IPS-20b (cell line): Measurements from ENCODE around the gene ZKSCAN3.
"Not testable (repeated sequence)": the region's sequence is repeated elsewhere in the genome, so short reads cannot be mapped to it uniquely, and the experiment has no call there.

Experiments used
- H3K27ac ChIP-seq: one replicate; pipeline ENCODE4 v1.5.1; 2013; ENCODE audit warnings: low read length
- H3K27me3 ChIP-seq: 2 replicates; pipeline ENCODE4 v1.6.1; 2013; ENCODE audit warnings: mild to moderate bottlenecking, low read length, inconsistent platforms; ENCODE audit not compliant: insufficient read depth
- H3K36me3 ChIP-seq: 2 replicates; pipeline ENCODE4 v1.6.1; 2013; ENCODE audit warnings: low read depth, mild to moderate bottlenecking, inconsistent platforms, low read length, moderate library complexity; ENCODE audit not compliant: insufficient read depth
- H3K4me1 ChIP-seq: 2 replicates; pipeline ENCODE4 v1.6.1; 2013; ENCODE audit warnings: mild to moderate bottlenecking, control low read depth, inconsistent platforms, low read length, moderate library complexity; ENCODE audit not compliant: insufficient read depth
- H3K4me3 ChIP-seq: 2 replicates; pipeline ENCODE4 v1.5.1; 2013; ENCODE audit warnings: mild to moderate bottlenecking, low read length, inconsistent platforms
- H3K9ac ChIP-seq: 2 replicates; pipeline ENCODE4 v1.6.1; 2013; ENCODE audit warnings: low read depth, mild to moderate bottlenecking, inconsistent platforms, low read length, moderate library complexity
- H3K9me3 ChIP-seq: 2 replicates; pipeline ENCODE4 v1.6.1; 2013; ENCODE audit warnings: mild to moderate bottlenecking, low read depth, low read length, inconsistent platforms; ENCODE audit not compliant: insufficient read depth

Gene ZKSCAN3

DNA sequence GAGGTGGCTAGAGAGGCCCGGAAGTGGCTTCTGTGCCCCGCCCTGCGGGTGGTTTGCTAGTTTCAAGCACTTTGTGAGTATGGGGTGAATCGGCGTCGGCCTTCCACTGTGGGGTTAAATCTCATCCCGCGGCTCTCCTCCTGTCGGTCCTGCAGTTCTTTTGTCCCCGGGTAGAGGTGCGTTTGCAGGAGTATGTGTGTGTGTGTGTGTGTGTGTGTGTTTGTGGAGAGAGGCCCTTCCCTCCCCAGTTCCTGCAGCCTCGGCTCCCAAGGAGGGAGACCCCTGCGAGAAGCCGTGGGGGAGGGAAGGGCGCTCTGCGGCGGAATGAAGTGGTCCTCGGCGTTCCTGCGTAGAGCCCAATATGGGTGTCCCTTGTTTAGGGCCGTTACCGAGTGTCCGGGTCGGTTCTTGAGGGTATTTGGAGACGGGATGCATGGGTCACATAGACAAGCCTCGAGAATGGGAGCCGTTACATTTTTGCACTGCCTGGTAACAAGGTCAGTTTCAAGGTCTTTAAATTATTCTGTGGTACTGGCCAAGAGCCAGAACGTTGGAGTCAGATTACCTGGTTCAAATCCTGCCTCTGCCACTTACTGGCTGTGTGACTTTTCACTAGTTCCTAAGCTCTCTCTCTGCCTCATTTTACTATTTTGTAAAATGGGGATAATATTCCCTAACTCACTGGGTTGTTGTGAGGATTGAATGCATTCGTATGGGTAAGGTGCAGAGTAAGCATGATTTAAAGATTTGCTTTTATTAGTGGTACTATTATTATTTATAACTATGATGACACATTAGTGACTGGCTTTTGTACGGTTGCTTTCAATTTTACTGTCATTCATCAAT is at the start of gene ZKSCAN3:
Gene ZKSCAN3 (plus strand): TSS at position 56 of the 846 bp plus-strand sequence. CDS start 9,640 bp downstream, outside the sequence.
- Histone ChIP-seq H3K4me1 (no peaks in the 10 kb centered on the region; the same call in 1 of the 2 replicates), H3K4me3 (peak within 1 kb of the TSS; percentile 84), H3K27ac (peak within 1 kb of the TSS; percentile 44), H3K9me3 (no peaks in the 10 kb centered on the region; the same call in 1 of the 2 replicates), H3K36me3 (no peaks in the 10 kb centered on the region), H3K9ac (peak within 1 kb of the TSS; percentile 87; the same call in 1 of the 2 replicates), H3K27me3 (peaks cover 16% of the 10 kb centered on the region)

GRCh38 chr6:28303570-28303969 is 46.2 kb upstream of the ZKSCAN3 start:
- H3K27me3 ChIP-seq: no peaks in the 10 kb centered on the region

DNA sequence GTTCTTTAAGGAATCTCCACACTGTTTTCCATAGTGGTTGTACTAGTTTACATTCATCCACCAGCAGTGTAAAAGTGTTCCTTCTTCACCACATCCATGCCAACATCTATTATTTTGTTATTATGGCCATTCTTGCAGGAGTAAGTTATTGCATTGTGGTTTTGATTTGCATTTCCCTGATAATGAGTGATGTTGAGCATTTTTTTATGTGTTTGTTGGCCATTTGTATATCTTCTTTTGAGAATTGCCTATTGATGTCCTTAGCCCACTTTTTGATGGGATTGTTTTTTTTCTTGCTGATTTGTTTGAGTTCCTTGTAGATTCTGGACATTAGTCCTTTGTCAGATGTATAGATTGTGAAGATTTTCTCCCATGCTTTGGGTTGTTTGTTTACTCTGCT is 43.4 kb upstream of the ZKSCAN3 start:
- H3K9ac ChIP-seq, H3K4me1 ChIP-seq, H3K27ac ChIP-seq, H3K9me3 ChIP-seq, H3K4me3 ChIP-seq, H3K27me3 ChIP-seq, H3K36me3 ChIP-seq: not testable (repeated sequence)

More at GRCh38 chr6:28303570-28303969, 46.2 kb upstream of the ZKSCAN3 start:
- Histone ChIP-seq H3K4me3 (no peak overlapping the region), H3K36me3 (peaks cover 17% of the 10 kb centered on the region), H3K27ac (no peak overlapping the region), H3K9me3 (no peaks in the 10 kb centered on the region), H3K9ac (no peak overlapping the region), H3K4me1 (no peaks in the 10 kb centered on the region)

GRCh38 chr6:28311139-28311823 is 38.5 kb upstream of the ZKSCAN3 start:
- no peak overlapping the region for H3K27ac ChIP-seq
- H3K9ac ChIP-seq: no peak overlapping the region
- no peaks in the 10 kb centered on the region for H3K36me3 ChIP-seq
- H3K4me1 ChIP-seq: 0 out of 2 replicates have a peak, but pooled peaks cover 5% of the 10 kb centered on the region
- no peak overlapping the region for H3K4me3 ChIP-seq
- no peaks in the 10 kb centered on the region for H3K27me3 ChIP-seq
- H3K9me3 ChIP-seq: no peaks in the 10 kb centered on the region

DNA sequence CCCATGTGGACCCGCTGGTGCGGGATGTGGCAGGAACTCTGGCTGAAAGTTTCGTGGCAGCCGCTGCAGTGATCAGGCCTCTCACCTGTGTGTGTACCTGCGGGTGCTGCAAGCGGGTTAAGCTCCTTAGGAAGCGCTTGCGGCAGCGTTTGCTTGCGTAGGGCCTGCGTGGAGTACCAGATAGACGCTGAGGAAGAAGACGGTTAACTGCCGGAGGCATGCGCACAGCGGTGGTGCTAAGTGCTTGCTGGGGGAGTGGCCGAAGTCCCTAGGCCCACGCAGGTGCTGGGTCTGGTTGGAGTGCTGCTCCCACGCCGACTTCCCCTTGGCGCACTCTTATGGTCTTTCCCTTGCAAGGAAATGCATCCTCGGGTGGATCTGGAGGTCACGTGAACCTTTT is 36.8 kb upstream of the ZKSCAN3 start:
- Histone ChIP-seq H3K36me3 (no peaks in the 10 kb centered on the region), H3K4me3 (no peak overlapping the region), H3K27me3 (no peaks in the 10 kb centered on the region), H3K4me1 (0 out of 2 replicates have a peak, but pooled peaks cover 5% of the 10 kb centered on the region), H3K9ac (no peak overlapping the region), H3K9me3 (no peaks in the 10 kb centered on the region), H3K27ac (no peak overlapping the region)

DNA sequence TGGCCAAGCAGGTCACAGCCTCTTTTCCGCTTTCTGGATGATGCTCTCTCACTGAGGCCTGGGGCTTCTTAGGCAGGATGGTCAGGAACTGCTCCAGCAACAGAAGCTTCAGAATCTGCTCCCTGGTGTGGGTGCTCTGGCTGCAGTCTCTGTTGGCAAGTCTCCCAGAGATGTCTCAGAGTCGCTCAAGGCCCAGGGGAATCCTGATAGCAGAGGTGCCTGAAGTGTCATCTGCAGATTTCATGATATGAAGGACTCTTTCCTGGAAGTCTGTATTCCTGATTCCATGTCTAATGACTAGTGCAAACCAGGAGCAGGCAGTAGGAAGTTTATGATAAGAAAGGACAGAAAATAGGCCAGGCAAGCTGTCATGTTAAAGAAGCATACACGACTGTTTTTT is 34.1 kb upstream of the ZKSCAN3 start:
- Histone ChIP-seq H3K36me3 (no peaks in the 10 kb centered on the region), H3K9me3 (peaks cover 2% of the 10 kb centered on the region; the same call in 1 of the 2 replicates), H3K27ac (no peak overlapping the region), H3K9ac (no peak overlapping the region), H3K4me3 (no peak overlapping the region), H3K4me1 (no peaks in the 10 kb centered on the region), H3K27me3 (no peaks in the 10 kb centered on the region)

GRCh38 chr6:28317866-28318265 is 31.9 kb upstream of the ZKSCAN3 start:
- H3K9me3 ChIP-seq, H3K4me3 ChIP-seq, H3K27me3 ChIP-seq, H3K9ac ChIP-seq, H3K27ac ChIP-seq, H3K36me3 ChIP-seq, H3K4me1 ChIP-seq: not testable (repeated sequence)

- H3K36me3 ChIP-seq: peaks cover 31% of the 10 kb centered on the region
- H3K27ac ChIP-seq: no peak overlapping the region
- no peak overlapping the region for H3K9ac ChIP-seq
- no peak overlapping the region for H3K4me3 ChIP-seq
- H3K27me3 ChIP-seq: no peaks in the 10 kb centered on the region
- H3K9me3 ChIP-seq: peaks cover 30% of the 10 kb centered on the region
- H3K4me1 ChIP-seq: no peaks in the 10 kb centered on the region
These were observed 27.1 kb upstream of the ZKSCAN3 start for GRCh38 chr6:28322661-28323060.

- H3K27ac ChIP-seq: no peak overlapping the region
- H3K36me3 ChIP-seq: peaks cover 33% of the 10 kb centered on the region
- no peak overlapping the region for H3K9ac ChIP-seq
These were observed 25.8 kb upstream of the ZKSCAN3 start for GRCh38 chr6:28323813-28324424.

GRCh38 chr6:28326371-28326948 is 23.3 kb upstream of the ZKSCAN3 start:
- H3K9me3 ChIP-seq: peaks cover 36% of the 10 kb centered on the region
- no peaks in the 10 kb centered on the region for H3K4me1 ChIP-seq
- H3K27me3 ChIP-seq: no peaks in the 10 kb centered on the region
- peaks cover 37% of the 10 kb centered on the region for H3K36me3 ChIP-seq
- H3K4me3 ChIP-seq: no peak overlapping the region
- no peak overlapping the region for H3K27ac ChIP-seq
- H3K9ac ChIP-seq: no peak overlapping the region

More at GRCh38 chr6:28323813-28324424, 25.8 kb upstream of the ZKSCAN3 start:
- Histone ChIP-seq H3K4me3 (no peak overlapping the region), H3K9me3 (peaks cover 34% of the 10 kb centered on the region), H3K27me3 (no peaks in the 10 kb centered on the region), H3K4me1 (no peaks in the 10 kb centered on the region)

GRCh38 chr6:28330041-28330440 is 19.7 kb upstream of the ZKSCAN3 start:
- no peak overlapping the region for H3K9ac ChIP-seq
- no peak overlapping the region for H3K4me3 ChIP-seq
- H3K27ac ChIP-seq: no peak overlapping the region
- peaks cover 8% of the 10 kb centered on the region; the same call in 1 of the 2 replicates for H3K4me1 ChIP-seq
- peaks cover 30% of the 10 kb centered on the region for H3K36me3 ChIP-seq
- peaks cover 36% of the 10 kb centered on the region for H3K9me3 ChIP-seq
- no peaks in the 10 kb centered on the region for H3K27me3 ChIP-seq
